ENCODE measurements around the gene OPHN1. TPM values are rescaled to one million over a fixed set of nuclear protein-coding genes. Genes with fewer than 3 reads are reported as not detected.

OPHN1 gene
- total RNA-seq, 1 experiment from 2014 or later: 4.6 TPM

GRCh38 chrX:68416592-68416991 lies 16.7 kb downstream of the OPHN1 start:
- Histone ChIP-seq H3K9me3 (no peaks in the 10 kb centered on the region), H3K4me1 (no peaks in the 10 kb centered on the region), H3K27me3 (replicated peaks; ENCODE audit: control insufficient read depth, insufficient read depth, low read length) (no peaks in the 10 kb centered on the region), H3K36me3 (ENCODE audit: control insufficient read depth, insufficient read depth, low read length) (no peaks in the 10 kb centered on the region), H3K4me3 (ENCODE audit: low read depth, low read length) (no peak overlapping the region)
- H3K9me3 Mint-ChIP-seq (ENCODE audit: unreplicated experiment): no peaks in the 10 kb centered on the region
- TF ChIP-seq, protein P1, sequence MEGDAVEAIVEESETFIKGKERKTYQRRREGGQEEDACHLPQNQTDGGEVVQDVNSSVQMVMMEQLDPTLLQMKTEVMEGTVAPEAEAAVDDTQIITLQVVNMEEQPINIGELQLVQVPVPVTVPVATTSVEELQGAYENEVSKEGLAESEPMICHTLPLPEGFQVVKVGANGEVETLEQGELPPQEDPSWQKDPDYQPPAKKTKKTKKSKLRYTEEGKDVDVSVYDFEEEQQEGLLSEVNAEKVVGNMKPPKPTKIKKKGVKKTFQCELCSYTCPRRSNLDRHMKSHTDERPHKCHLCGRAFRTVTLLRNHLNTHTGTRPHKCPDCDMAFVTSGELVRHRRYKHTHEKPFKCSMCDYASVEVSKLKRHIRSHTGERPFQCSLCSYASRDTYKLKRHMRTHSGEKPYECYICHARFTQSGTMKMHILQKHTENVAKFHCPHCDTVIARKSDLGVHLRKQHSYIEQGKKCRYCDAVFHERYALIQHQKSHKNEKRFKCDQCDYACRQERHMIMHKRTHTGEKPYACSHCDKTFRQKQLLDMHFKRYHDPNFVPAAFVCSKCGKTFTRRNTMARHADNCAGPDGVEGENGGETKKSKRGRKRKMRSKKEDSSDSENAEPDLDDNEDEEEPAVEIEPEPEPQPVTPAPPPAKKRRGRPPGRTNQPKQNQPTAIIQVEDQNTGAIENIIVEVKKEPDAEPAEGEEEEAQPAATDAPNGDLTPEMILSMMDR (IDR thresholded peaks at IDR 0.05; ENCODE audit: insufficient read depth in 1 of 2, low read depth in 1 of 2, low read length in 1 of 2, severe bottlenecking in 1 of 2, unreplicated experiment in 1 of 2): no peak
- no peaks in the 10 kb centered on the region for H3K27me3 Mint-ChIP-seq (ENCODE audit: insufficient read depth, unreplicated experiment)
- no peak overlapping the region for H3K4me3 Mint-ChIP-seq (ENCODE audit: unreplicated experiment)
- no TSS peak for BruUV-seq (replicated peaks)
- intact Hi-C loops (cut with micrococcal nuclease; ENCODE audit: unreplicated experiment): no loop called here
- CTCF ChIA-PET: no interaction called here
- H3K4me1 Mint-ChIP-seq (ENCODE audit: low read depth, unreplicated experiment): no peaks in the 10 kb centered on the region
- no peaks in the 10 kb centered on the region for H3K36me3 Mint-ChIP-seq (ENCODE audit: insufficient read depth, unreplicated experiment)
- POLR2A ChIA-PET: no interaction called here
- H3K27ac Mint-ChIP-seq (ENCODE audit: unreplicated experiment): no peak overlapping the region
- DNase-seq: peak in 1 of 2 experiments; percentile 1

DNA sequence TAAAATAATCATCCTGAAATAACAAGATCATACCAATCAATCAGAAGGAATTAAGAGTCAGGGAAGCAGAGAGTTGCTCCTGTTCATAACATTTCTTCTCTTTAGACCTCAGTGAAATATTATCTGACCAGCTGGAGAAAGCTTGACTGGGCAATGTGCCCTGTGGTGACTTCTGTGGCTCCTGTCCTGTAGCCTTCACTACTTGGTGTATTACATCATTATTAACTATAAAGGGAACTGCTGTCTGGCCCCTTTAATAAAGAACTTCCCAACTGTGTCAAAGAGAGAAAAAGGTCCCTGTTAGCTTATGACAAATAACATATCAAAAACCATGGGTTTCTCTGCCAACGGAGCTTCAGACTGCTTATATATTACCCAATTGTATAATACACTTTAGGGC lies 18.0 kb downstream of the OPHN1 start:
- Histone ChIP-seq H3K36me3 (ENCODE audit: control insufficient read depth, insufficient read depth, low read length) (no peaks in the 10 kb centered on the region), H3K4me1 (no peaks in the 10 kb centered on the region), H3K27me3 (replicated peaks; ENCODE audit: control insufficient read depth, insufficient read depth, low read length) (no peaks in the 10 kb centered on the region), H3K4me3 (ENCODE audit: low read depth, low read length) (no peak overlapping the region), H3K9me3 (no peaks in the 10 kb centered on the region)
- BruUV-seq (replicated peaks): no TSS peak
- TF ChIP-seq, protein P1 (IDR thresholded peaks at IDR 0.05; ENCODE audit: insufficient read depth in 1 of 2, low read depth in 1 of 2, low read length in 1 of 2, severe bottlenecking in 1 of 2, unreplicated experiment in 1 of 2): no peak
- no peak for DNase-seq
- CTCF ChIA-PET: no interaction called here
- Mint-ChIP-seq H3K4me1 (ENCODE audit: low read depth, unreplicated experiment) (no peaks in the 10 kb centered on the region), H3K36me3 (ENCODE audit: insufficient read depth, unreplicated experiment) (no peaks in the 10 kb centered on the region), H3K27me3 (ENCODE audit: insufficient read depth, unreplicated experiment) (no peaks in the 10 kb centered on the region), H3K4me3 (ENCODE audit: unreplicated experiment) (no peak overlapping the region), H3K9me3 (ENCODE audit: unreplicated experiment) (no peaks in the 10 kb centered on the region), H3K27ac (ENCODE audit: unreplicated experiment) (no peak overlapping the region)
- intact Hi-C loops (cut with micrococcal nuclease; ENCODE audit: unreplicated experiment): no loop called here
- POLR2A ChIA-PET: no interaction called here

DNA sequence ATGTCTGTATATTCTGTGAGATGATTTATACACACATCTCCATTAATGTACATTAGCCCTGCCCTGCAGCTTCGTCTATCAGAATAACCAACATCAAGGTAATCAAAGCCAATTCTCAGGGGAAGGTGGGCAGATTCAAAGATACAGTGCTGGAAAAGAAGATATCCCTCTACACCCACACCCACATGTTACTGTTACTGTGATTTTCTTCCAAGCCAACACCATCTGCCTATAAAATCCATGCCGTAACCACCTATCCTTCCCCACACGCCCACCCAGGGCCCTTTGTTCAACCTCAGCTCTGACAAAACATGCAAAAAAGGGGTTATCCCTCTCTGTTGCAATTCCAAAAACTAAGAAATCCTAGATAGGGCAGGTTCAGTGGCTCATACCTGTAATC lies 20.0 kb downstream of the OPHN1 start:
- Histone ChIP-seq H3K4me3 (ENCODE audit: low read depth, low read length) (no peak overlapping the region), H3K9me3 (no peaks in the 10 kb centered on the region), H3K36me3 (ENCODE audit: control insufficient read depth, insufficient read depth, low read length) (no peaks in the 10 kb centered on the region), H3K4me1 (no peaks in the 10 kb centered on the region), H3K27me3 (replicated peaks; ENCODE audit: control insufficient read depth, insufficient read depth, low read length) (no peaks in the 10 kb centered on the region)
- TF ChIP-seq, protein P1 (IDR thresholded peaks at IDR 0.05; ENCODE audit: insufficient read depth in 1 of 2, low read depth in 1 of 2, low read length in 1 of 2, severe bottlenecking in 1 of 2, unreplicated experiment in 1 of 2): no peak
- POLR2A ChIA-PET: no interaction called here
- no peaks in the 10 kb centered on the region for H3K9me3 Mint-ChIP-seq (ENCODE audit: unreplicated experiment)
- intact Hi-C loops (cut with micrococcal nuclease; ENCODE audit: unreplicated experiment): no loop called here
- no peaks in the 10 kb centered on the region for H3K4me1 Mint-ChIP-seq (ENCODE audit: low read depth, unreplicated experiment)
- no peak overlapping the region for H3K4me3 Mint-ChIP-seq (ENCODE audit: unreplicated experiment)
- no peaks in the 10 kb centered on the region for H3K36me3 Mint-ChIP-seq (ENCODE audit: insufficient read depth, unreplicated experiment)
- DNase-seq: no peak
- H3K27me3 Mint-ChIP-seq (ENCODE audit: insufficient read depth, unreplicated experiment): no peaks in the 10 kb centered on the region
- H3K27ac Mint-ChIP-seq (ENCODE audit: unreplicated experiment): no peak overlapping the region
- no TSS peak for BruUV-seq (replicated peaks)
- CTCF ChIA-PET: no interaction called here
